Progenitor cell of endocrine pancreas (in vitro differentiated cells): ENCODE measurements around the gene GMEB2. TPM values are rescaled to one million over a fixed set of nuclear protein-coding genes. Genes with fewer than 3 reads are reported as not detected.
"Not testable (repeated sequence)": the region's sequence is repeated elsewhere in the genome, so short reads cannot be mapped to it uniquely, and the experiment has no call there.

Source experiments
- DNase-seq: peaks from one replicate; pipeline ENCODE4 v3.0.0; 2021; ENCODE audit warnings: low spot score; ENCODE audit not compliant: unreplicated experiment
- H3K27ac Mint-ChIP-seq: 2 replicates; pipeline ENCODE4 v1.8.0; 2021; ENCODE audit warnings: mild to moderate bottlenecking, moderate library complexity, mixed read lengths
- H3K27me3 Mint-ChIP-seq: 2 replicates; pipeline ENCODE4 v1.8.0; 2021; ENCODE audit warnings: mixed read lengths
- H3K36me3 Mint-ChIP-seq: 2 replicates; pipeline ENCODE4 v1.8.0; 2022; ENCODE audit warnings: mixed read lengths; ENCODE audit not compliant: insufficient read depth
- H3K4me1 Mint-ChIP-seq: 2 replicates; pipeline ENCODE4 v1.8.0; 2021; ENCODE audit warnings: low read depth, mixed read lengths
- H3K4me3 Mint-ChIP-seq: 2 replicates; pipeline ENCODE4 v1.8.0; 2021; ENCODE audit warnings: low read depth, mild to moderate bottlenecking, moderate library complexity, mixed read lengths
- H3K9me3 Mint-ChIP-seq: 2 replicates; pipeline ENCODE4 v1.8.0; 2021; ENCODE audit warnings: low read depth, mixed read lengths
- total RNA-seq: library from RNA; stranded (reverse); gene quantifications from 2 replicates; pipeline ENCODE4 v1.2.1, GENCODE V29; 2021
- TF ChIP-seq, protein P1 (sequence below): fragments of 200-600 bp; sonication (generic); IDR thresholded peaks from one replicate; pipeline ENCODE4 v1.5.0; 2021; ENCODE audit warnings: antibody characterized with exemption, mild to moderate bottlenecking; ENCODE audit not compliant: unreplicated experiment

The GMEB2 gene
- total RNA-seq, 1 donor from 2014 or later: 15.1 TPM

DNA sequence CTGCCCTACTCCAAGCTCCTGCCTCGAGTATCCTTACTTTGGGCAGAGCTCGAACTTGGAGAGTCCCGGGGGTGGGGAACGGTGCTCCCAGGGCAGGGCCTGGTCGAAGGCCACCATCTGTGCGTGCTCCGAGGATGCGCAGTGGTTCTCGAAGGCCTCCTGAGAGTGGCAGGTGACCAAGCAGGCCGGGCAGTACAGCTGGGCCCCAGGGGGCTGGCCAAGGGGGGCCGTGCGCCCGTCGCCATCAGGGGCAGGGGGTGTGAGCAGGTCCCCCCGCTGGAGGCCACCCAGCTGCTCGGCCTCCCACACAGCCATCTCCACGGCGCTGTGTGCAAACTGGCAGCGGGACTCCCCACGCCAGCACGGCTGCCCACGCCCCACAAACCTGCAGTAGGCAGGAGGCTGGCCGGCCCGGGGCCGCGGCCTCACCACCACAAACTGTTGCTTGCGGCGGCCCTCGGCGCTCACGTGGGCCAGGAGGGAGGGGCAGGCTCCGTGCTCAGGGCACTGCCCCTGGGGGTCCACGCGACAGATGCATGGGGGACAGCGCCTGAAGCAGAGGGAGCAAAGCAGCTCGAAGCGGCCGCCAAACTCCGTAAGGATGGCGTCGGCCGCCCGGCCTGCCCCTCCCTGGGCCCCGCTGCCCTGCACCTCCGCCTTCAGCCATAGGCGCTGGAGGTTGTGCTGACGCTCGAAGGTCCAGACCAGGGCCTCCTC is 54.7 kb downstream of the GMEB2 start:
- H3K36me3 Mint-ChIP-seq: no peaks in the 10 kb centered on the region
- H3K27ac Mint-ChIP-seq: no peak overlapping the region
- H3K9me3 Mint-ChIP-seq: no peaks in the 10 kb centered on the region
- H3K27me3 Mint-ChIP-seq: peaks cover 6% of the 10 kb centered on the region
- H3K4me1 Mint-ChIP-seq: no peaks in the 10 kb centered on the region
- DNase-seq: no peak
- H3K4me3 Mint-ChIP-seq: no peak overlapping the region
- TF ChIP-seq, protein P1, sequence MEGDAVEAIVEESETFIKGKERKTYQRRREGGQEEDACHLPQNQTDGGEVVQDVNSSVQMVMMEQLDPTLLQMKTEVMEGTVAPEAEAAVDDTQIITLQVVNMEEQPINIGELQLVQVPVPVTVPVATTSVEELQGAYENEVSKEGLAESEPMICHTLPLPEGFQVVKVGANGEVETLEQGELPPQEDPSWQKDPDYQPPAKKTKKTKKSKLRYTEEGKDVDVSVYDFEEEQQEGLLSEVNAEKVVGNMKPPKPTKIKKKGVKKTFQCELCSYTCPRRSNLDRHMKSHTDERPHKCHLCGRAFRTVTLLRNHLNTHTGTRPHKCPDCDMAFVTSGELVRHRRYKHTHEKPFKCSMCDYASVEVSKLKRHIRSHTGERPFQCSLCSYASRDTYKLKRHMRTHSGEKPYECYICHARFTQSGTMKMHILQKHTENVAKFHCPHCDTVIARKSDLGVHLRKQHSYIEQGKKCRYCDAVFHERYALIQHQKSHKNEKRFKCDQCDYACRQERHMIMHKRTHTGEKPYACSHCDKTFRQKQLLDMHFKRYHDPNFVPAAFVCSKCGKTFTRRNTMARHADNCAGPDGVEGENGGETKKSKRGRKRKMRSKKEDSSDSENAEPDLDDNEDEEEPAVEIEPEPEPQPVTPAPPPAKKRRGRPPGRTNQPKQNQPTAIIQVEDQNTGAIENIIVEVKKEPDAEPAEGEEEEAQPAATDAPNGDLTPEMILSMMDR: no peak

GRCh38 chr20:63571087-63571478 is 55.8 kb downstream of the GMEB2 start:
- H3K36me3 Mint-ChIP-seq, H3K4me3 Mint-ChIP-seq, H3K27me3 Mint-ChIP-seq, DNase-seq, H3K27ac Mint-ChIP-seq, H3K9me3 Mint-ChIP-seq, H3K4me1 Mint-ChIP-seq: not testable (repeated sequence)

DNA sequence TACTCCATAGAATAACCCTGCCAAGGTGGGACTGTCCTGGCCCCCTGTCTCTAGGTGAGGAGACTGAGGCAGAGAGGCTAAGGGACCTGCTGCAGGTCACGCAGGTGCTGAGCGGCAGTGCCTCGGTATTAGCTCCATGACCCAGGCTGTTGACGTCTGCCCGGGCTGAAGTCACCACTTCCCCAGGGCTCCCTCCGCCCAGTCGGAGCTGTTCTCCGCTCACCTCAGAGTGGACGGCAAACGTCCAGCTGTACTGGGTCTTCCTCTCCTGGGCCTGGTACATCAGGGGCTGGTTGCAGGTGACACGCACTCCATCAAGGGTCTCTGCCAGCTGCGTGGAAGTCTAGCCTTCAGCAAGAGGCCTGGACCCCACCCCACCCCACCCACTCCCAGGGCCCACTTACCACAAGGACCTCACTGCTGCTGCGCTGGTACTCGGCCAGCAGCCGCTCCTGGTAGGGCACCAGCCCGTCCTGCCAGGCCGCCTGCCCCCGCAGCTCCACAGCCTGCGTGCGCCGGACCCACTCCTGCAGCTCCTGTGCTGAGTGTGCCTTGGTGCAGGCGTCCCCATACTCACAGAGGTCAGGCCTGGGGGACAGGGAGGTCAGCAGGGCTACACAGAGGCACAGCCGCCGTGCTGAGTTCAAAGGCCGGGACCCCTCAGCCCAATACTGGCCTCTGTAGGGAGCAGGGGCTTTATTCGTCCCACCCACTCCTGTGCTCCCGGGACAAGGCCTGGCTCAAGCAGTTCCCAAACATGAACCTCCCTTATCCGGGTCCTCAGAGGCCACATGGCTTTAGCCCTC is 56.4 kb downstream of the GMEB2 start:
- no peaks in the 10 kb centered on the region for H3K9me3 Mint-ChIP-seq
- no peaks in the 10 kb centered on the region for H3K36me3 Mint-ChIP-seq
- no peak for DNase-seq
- TF ChIP-seq, protein P1: no peak
- no peak overlapping the region for H3K27ac Mint-ChIP-seq
- H3K4me3 Mint-ChIP-seq: no peak overlapping the region
- H3K27me3 Mint-ChIP-seq: no peaks in the 10 kb centered on the region
- H3K4me1 Mint-ChIP-seq: no peaks in the 10 kb centered on the region

DNA sequence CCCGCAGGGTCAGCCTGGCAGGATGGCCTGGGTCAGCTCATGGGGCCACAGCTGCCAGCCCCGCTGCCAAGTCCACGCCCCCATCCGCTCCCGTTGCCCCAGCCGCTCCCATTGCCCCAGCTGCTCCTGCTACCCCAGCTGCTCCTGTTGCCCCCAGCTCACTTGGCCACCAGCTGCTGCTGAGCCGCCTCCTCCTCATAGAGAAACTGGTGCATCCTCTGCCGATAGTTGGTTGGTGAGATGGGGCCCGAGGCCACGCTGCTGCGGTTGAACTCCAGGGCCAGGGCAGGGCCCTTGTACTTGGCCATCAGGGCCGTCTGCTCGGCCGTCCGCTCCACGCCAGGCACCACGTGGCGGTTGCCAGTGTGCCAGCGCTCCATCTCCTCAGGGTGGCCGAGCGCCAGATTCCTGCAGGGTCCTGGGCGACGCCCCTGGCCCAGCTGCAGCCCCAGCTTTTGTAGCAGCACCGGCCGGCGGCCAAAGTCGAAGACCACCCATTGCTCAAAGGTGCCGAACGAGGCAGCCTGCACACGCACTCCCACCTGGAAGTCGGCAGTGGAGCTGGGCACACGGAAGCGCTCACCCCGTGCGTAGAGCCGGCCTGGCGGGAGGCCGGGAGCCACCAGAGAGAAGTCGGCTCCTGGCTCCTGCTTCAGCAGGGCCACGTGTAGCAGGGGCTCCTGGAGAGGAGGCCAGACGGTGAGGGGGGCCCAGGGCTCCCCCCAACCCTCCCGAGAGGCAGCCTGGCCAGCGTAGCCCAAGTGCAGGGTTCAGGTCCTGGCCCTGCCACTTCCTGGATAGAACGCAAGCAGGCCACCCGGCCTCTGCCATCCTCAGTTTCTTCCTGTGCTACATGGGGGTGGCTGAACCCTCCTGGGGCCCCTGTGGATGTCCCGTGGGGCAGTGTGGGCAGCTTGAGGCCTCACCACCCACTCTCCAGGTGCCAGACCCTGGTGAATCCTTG is 57.6 kb downstream of the GMEB2 start:
- no peaks in the 10 kb centered on the region for H3K4me1 Mint-ChIP-seq
- H3K9me3 Mint-ChIP-seq: no peaks in the 10 kb centered on the region
- H3K27ac Mint-ChIP-seq: no peak overlapping the region
- H3K4me3 Mint-ChIP-seq: no peak overlapping the region
- no peaks in the 10 kb centered on the region for H3K27me3 Mint-ChIP-seq
- TF ChIP-seq, protein P1: no peak
- H3K36me3 Mint-ChIP-seq: no peaks in the 10 kb centered on the region
- no peak for DNase-seq

GRCh38 chr20:63568170-63568981 is 58.5 kb downstream of the GMEB2 start:
- Mint-ChIP-seq H3K27me3 (no peaks in the 10 kb centered on the region), H3K4me1 (no peaks in the 10 kb centered on the region), H3K27ac (no peak overlapping the region), H3K36me3 (no peaks in the 10 kb centered on the region), H3K9me3 (no peaks in the 10 kb centered on the region), H3K4me3 (no peak overlapping the region)
- TF ChIP-seq, protein P1: no peak
- DNase-seq: no peak
